ENCODE measurements around the gene ITPRIPL2. TPM values are rescaled to one million over a fixed set of nuclear protein-coding genes. Genes with fewer than 3 reads are reported as not detected.

Gene ITPRIPL2
- total and polyA plus RNA-seq, 10 donors, result 2.2 to 41.5 (median 24.9) TPM

DNA sequence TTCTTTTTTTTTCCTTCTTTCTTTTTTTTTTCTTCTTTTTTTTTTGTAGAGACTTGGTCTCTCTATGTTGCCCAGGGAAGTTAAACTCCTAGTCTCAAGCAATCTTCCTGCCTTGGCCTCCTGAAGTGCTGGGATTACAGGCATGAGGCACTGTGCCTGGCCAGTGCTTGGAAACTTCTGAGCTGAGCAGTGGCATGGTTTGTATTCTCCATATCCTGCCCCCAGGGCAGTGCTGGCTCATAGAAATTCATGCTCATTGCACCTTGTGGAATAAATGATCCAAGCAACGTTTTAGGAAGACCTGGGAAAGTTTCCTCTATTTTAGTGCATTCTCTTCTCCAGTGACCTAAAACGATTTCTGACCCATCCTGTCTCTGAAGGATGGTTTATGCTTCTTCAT lies 37.5 kb downstream of the ITPRIPL2 start:
- no peak for DNase-seq
- Histone ChIP-seq H3K36me3 (no peaks in the 10 kb centered on the region), H3K9me3 (peaks cover 0 to 20% (median 16%) of the 10 kb centered on the region in 8 donors), H3K27me3 (replicated peaks in 1 of 7) (no peaks in the 10 kb centered on the region), H3K4me3 (no peak overlapping the region), H3K27ac (no peak overlapping the region), H3K4me1 (no peaks in the 10 kb centered on the region)
- WGBS, 5 donors, result 43 to 71% (median 63%) methylated on average over 2 of the region's 2 CpGs
- intact Hi-C loops (cut with DNase I; ENCODE audit: low total_unique reads), result no loop called here
- no peak for TF ChIP-seq POLR2AphosphoS5 (IDR thresholded peaks at IDR 0.05)
- TF ChIP-seq POLR2A (IDR thresholded peaks at IDR 0.05), result no peak
- TF ChIP-seq, protein P1, sequence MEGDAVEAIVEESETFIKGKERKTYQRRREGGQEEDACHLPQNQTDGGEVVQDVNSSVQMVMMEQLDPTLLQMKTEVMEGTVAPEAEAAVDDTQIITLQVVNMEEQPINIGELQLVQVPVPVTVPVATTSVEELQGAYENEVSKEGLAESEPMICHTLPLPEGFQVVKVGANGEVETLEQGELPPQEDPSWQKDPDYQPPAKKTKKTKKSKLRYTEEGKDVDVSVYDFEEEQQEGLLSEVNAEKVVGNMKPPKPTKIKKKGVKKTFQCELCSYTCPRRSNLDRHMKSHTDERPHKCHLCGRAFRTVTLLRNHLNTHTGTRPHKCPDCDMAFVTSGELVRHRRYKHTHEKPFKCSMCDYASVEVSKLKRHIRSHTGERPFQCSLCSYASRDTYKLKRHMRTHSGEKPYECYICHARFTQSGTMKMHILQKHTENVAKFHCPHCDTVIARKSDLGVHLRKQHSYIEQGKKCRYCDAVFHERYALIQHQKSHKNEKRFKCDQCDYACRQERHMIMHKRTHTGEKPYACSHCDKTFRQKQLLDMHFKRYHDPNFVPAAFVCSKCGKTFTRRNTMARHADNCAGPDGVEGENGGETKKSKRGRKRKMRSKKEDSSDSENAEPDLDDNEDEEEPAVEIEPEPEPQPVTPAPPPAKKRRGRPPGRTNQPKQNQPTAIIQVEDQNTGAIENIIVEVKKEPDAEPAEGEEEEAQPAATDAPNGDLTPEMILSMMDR (IDR thresholded peaks at IDR 0.05 in 8 of 11, conservative IDR thresholded peaks at IDR 0.05 in 3 of 11), result no peak

DNA sequence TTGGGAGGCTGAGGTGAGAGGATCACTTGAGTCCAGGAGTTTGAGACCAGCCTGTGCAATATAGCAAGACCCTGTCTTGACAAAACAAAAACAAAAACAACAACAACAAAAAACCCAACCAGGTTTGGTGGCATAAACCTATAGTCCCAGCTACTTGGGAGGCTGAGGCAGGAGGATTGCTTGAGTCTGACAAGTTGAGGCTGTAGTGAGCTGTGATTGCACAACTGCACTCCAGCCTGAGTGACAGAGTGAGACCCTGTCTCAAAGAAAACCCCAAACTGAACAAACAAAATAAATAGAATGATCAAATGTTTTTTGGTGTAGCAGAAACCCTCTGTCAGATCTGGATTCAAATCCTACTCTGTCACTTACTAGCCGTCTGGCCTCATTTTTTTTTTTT lies 38.3 kb downstream of the ITPRIPL2 start:
- peaks cover 0 to 22% (median 18%) of the 10 kb centered on the region in 8 donors for H3K9me3 ChIP-seq
- no peaks in the 10 kb centered on the region for H3K27me3 ChIP-seq (replicated peaks in 1 of 7)
- intact Hi-C loops (cut with DNase I; ENCODE audit: low total_unique reads), result no loop called here
- 67 to 94% (median 83%) methylated on average over 1 of the region's 1 CpG for WGBS, 5 donors
- no peak overlapping the region for H3K4me3 ChIP-seq
- no peak overlapping the region for H3K27ac ChIP-seq
- DNase-seq, result no peak
- no peaks in the 10 kb centered on the region for H3K4me1 ChIP-seq
- no peaks in the 10 kb centered on the region for H3K36me3 ChIP-seq
- no peak for TF ChIP-seq POLR2A (IDR thresholded peaks at IDR 0.05)
- TF ChIP-seq POLR2AphosphoS5 (IDR thresholded peaks at IDR 0.05), result no peak
- TF ChIP-seq, protein P1 (IDR thresholded peaks at IDR 0.05 in 8 of 11, conservative IDR thresholded peaks at IDR 0.05 in 3 of 11), result no peak

DNA sequence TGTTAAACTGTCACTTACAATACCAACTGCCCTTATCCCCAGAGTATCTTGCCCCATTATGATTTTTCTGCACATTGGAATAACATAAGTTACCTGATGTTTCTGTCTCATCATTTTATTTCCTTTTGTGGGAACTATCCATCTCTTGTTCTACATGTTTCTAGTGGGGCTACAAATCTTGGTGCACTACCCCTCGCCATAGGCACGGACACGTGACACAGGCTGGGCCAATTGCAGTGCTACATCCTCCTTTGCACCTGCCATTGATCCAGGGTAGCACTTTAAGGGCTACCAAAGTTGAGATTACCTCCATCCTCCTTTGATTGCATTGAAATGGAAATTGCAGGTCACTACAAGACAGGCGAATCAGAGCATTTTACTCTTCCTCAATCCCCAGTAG lies 40.1 kb downstream of the ITPRIPL2 start:
- no peak for TF ChIP-seq POLR2A (IDR thresholded peaks at IDR 0.05)
- TF ChIP-seq POLR2AphosphoS5 (IDR thresholded peaks at IDR 0.05), result no peak
- TF ChIP-seq, protein P1 (IDR thresholded peaks at IDR 0.05 in 8 of 11, conservative IDR thresholded peaks at IDR 0.05 in 3 of 11), result no peak
- Histone ChIP-seq H3K9me3 (peaks cover 0 to 12% (median 7%) of the 10 kb centered on the region in 8 donors), H3K4me3 (no peak overlapping the region), H3K27ac (no peak overlapping the region), H3K4me1 (no peaks in the 10 kb centered on the region), H3K36me3 (no peaks in the 10 kb centered on the region), H3K27me3 (replicated peaks in 1 of 7) (no peaks in the 10 kb centered on the region)
- no peak for DNase-seq
- intact Hi-C loops (cut with DNase I; ENCODE audit: low total_unique reads), result no loop called here
- WGBS, 5 donors, result 71 to 79% (median 78%) methylated on average over 4 of the region's 4 CpGs

DNA sequence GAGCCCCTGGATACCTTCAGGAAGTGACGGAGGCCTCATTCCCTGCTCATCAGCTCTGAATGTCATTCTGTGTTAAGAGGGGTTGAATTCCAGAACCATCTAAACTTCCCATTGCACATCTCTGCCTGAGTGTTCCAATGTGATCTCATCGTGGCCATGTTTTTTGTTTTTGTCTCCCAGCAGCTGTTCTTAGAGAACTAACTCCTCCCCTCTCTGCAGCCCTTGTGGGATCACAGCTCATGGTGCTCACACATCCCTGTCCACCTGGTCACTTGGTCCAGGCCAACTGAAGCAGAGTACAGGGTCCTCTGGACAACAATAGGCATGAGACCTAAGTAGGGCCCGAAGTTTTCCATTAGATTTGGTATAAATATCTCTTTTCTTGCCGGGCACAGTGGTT lies 48.3 kb downstream of the ITPRIPL2 start:
- 82 to 88% (median 87%) methylated on average over 4 of the region's 4 CpGs for WGBS, 5 donors
- Histone ChIP-seq H3K27me3 (replicated peaks in 1 of 7) (peaks cover 0 to 14% (median 5%) of the 10 kb centered on the region in 7 donors), H3K36me3 (no peaks in the 10 kb centered on the region), H3K4me3 (no peak overlapping the region), H3K4me1 (peaks cover 0 to 1% (median 0%) of the 10 kb centered on the region in 6 donors), H3K9me3 (peaks cover 0 to 6% (median 0%) of the 10 kb centered on the region in 8 donors), H3K27ac (no peak overlapping the region)
- TF ChIP-seq, protein P1 (IDR thresholded peaks at IDR 0.05 in 8 of 11, conservative IDR thresholded peaks at IDR 0.05 in 3 of 11), result no peak
- TF ChIP-seq POLR2AphosphoS5 (IDR thresholded peaks at IDR 0.05) (no peak), POLR2A (IDR thresholded peaks at IDR 0.05) (no peak)
- DNase-seq, result no peak
- intact Hi-C loops (cut with DNase I; ENCODE audit: low total_unique reads), result no loop called here

All from spleen (tissue), 11 donors.